GM12878 (cell line): ENCODE measurements around the gene KLLN. TPM values are rescaled to one million over a fixed set of nuclear protein-coding genes. Genes with fewer than 3 reads are reported as not detected.

ENCODE experiments used
- BCL11A ChIP-seq: IDR thresholded peaks from 2 replicates; pipeline ENCODE4 v1.6.1; 2011; ENCODE audit warnings: low read depth, low read length
- CBX3 ChIP-seq: fragments of 200-600 bp; sonication (generic); IDR thresholded peaks from 2 replicates; pipeline ENCODE4 v1.6.1; 2016; ENCODE audit warnings: low read depth, borderline replicate concordance
- CHD4 ChIP-seq: fragments of 200-600 bp; sonication (generic); IDR thresholded peaks from 2 replicates; pipeline ENCODE4 v1.6.1; 2016; ENCODE audit warnings: mild to moderate bottlenecking
- FOXM1 ChIP-seq: IDR thresholded peaks from 2 replicates; pipeline ENCODE4 v1.6.1; 2012; ENCODE audit warnings: low read depth, mild to moderate bottlenecking, inconsistent platforms, low read length, moderate library complexity
- HCFC1 ChIP-seq: fragments of 150-350 bp; IDR thresholded peaks from 2 replicates; pipeline ENCODE4 v1.6.1; 2014; ENCODE audit warnings: low read length
- HDGF ChIP-seq: fragments of 450-650 bp; IDR thresholded peaks from 2 replicates; pipeline ENCODE4 v1.6.1; 2016; ENCODE audit warnings: antibody characterized with exemption
- KDM1A ChIP-seq: fragments of 200-600 bp; sonication (generic); IDR thresholded peaks from 2 replicates; pipeline ENCODE4 v1.6.1; 2016; ENCODE audit warnings: borderline replicate concordance
- MEF2A ChIP-seq: IDR thresholded peaks from 2 replicates; pipeline ENCODE4 v1.6.1; 2011; ENCODE audit warnings: low read depth, mild to moderate bottlenecking, low read length, moderate library complexity; ENCODE audit not compliant: insufficient read depth
- NBN ChIP-seq: fragments of 450-650 bp; IDR thresholded peaks from 2 replicates; pipeline ENCODE4 v1.6.1; 2016
- NR2C1 ChIP-seq: fragments of 450-650 bp; IDR thresholded peaks from 2 replicates; pipeline ENCODE4 v1.6.1; 2017; ENCODE audit warnings: antibody characterized with exemption, mild to moderate bottlenecking, moderate library complexity
- NR2F1 ChIP-seq: fragments of 450-650 bp; conservative IDR thresholded peaks from 2 replicates; pipeline ENCODE4 v1.6.1; 2017; ENCODE audit warnings: mild to moderate bottlenecking
- NRF1 ChIP-seq: conservative IDR thresholded peaks from 2 replicates; pipeline ENCODE4 v1.6.1; 2011; ENCODE audit warnings: mild to moderate bottlenecking, low read depth, low read length, improper control_type of control experiment
- SIX5 ChIP-seq: IDR thresholded peaks from 2 replicates; pipeline ENCODE4 v1.6.1; 2011; ENCODE audit warnings: mild to moderate bottlenecking, low read depth, low read length, moderate library complexity; ENCODE audit not compliant: severe bottlenecking
- STAT1 ChIP-seq: fragments of 450-650 bp; conservative IDR thresholded peaks from 2 replicates; pipeline ENCODE4 v1.6.1; 2014; ENCODE audit warnings: antibody characterized with exemption, mild to moderate bottlenecking
- WRNIP1 ChIP-seq: IDR thresholded peaks from 2 replicates; pipeline ENCODE4 v1.6.1; 2011; ENCODE audit warnings: low read depth, low read length, improper control_type of control experiment, borderline replicate concordance
- ZBED1 ChIP-seq: IDR thresholded peaks from 2 replicates; pipeline ENCODE4 v1.6.1; 2016; ENCODE audit warnings: borderline replicate concordance
- ZSCAN29 ChIP-seq: fragments of 450-650 bp; IDR thresholded peaks from 2 replicates; pipeline ENCODE4 v1.6.1; 2017; ENCODE audit warnings: mild to moderate bottlenecking, moderate library complexity
- polyA plus RNA-seq, 11 experiments: library from polyadenylated mRNA; depleted of rRNA in 4 of 11; unstranded in 6 of 11; stranded (reverse) in 5 of 11; fragments of >200 nt; fragmentation: Nextera tagmentation in 4 of 11; fragmentation: Illumina TruSeq in 1 of 11; extraction: Ambion mirVana in 4 of 11; extraction: Trizol in 1 of 11; gene quantifications; 1 replicate in 1 of 11; 2 replicates in 10 of 11; pipeline versions ENCODE4 v1.2.1 to v1.2.3, GENCODE V29; 2011 to 2016; ENCODE audit warnings: inconsistent platforms in 2 of 11, missing spikeins in 2 of 11, low read depth in 1 of 11
- total RNA-seq, 4 experiments: library from RNA; depleted of rRNA in 3 of 4; stranded (reverse); fragments of >200 nt in 3 of 4; fragmentation: Illumina TruSeq in 1 of 4; extraction: Trizol in 1 of 4; gene quantifications; 2 replicates each; pipeline versions ENCODE4 v1.2.1 to v1.2.3, GENCODE V29; 2013 to 2021
- TF ChIP-seq, protein P1 (sequence below): IDR thresholded peaks from 2 replicates; pipeline ENCODE4 v1.6.1; 2012; ENCODE audit warnings: low read depth, low read length, improper control_type of control experiment
- TF ChIP-seq, protein P2 (sequence below): IDR thresholded peaks from 2 replicates; pipeline ENCODE4 v1.6.1; 2011; ENCODE audit warnings: borderline replicate concordance, low read depth, mild to moderate bottlenecking, moderate library complexity, mixed read lengths, low read length; ENCODE audit not compliant: insufficient read depth; ENCODE audit errors: extremely low read length
- TF ChIP-seq, protein P3 (sequence below): fragments of 450-650 bp; IDR thresholded peaks from 2 replicates; pipeline ENCODE4 v1.6.1; 2016; ENCODE audit warnings: mild to moderate bottlenecking
- TF ChIP-seq, protein P4 (sequence below): IDR thresholded peaks from 2 replicates; pipeline ENCODE4 v1.6.1; 2011; ENCODE audit warnings: low read depth, mild to moderate bottlenecking, low read length, moderate library complexity, borderline replicate concordance; ENCODE audit errors: extremely low read depth
- TF ChIP-seq, protein P5 (sequence below): fragments of 450-650 bp; formaldehyde crosslinking; IDR thresholded peaks from 2 replicates; pipeline ENCODE4 v1.4.0; 2022; ENCODE audit warnings: mild to moderate bottlenecking, moderate library complexity
- TF ChIP-seq, protein P6 (sequence below): fragments of 450-650 bp; IDR thresholded peaks from 2 replicates; pipeline ENCODE4 v1.6.1; 2016; ENCODE audit warnings: mild to moderate bottlenecking

KLLN gene
- total and polyA plus RNA-seq, 10 of the 15 experiments (the other 5 are each of a cell fraction or from before 2014, with no cell fraction given) = 0.87 to 2.2 (median 1.7) TPM

DNA sequence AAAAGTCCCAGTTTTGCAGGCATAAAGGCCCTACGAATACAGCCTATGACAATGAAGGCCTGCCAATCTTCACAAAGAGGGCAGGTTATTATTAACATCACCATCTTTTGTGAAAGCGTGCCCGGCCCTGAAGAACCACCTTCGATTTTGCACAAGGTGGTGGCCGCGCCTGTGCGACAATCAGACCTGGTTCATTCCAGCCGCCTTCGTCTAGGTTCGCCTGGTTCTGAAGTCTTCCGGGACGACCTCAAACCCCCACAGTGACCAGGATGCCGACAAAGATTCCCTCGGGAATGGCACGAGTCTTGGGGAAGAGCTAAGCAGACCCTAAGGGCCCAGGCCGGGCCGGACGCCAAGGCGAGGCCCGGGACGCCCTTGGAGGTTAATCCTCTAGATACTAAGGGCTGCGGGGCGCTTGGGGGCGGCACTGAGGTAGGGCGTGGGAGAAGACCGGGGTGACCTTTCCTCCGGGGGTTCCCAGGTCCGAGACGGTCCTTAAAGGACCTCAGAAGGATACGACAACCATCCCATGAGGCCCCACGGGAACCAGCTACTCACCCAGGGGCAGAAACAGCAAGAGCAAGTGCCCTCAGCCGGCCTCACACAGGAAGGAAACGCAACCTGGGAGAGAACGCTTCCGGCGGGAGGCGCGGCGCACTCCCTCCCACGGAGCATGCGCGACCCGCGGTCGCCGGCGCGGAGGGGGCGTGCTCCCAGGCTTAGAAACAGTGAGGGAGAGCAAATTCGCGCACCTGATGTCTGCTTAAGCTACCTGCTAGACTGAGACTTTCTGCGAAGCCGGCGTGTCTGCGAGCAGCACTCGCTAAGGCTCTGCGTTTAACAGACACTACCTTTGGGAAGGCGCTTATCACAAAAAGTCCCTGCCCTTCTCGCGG, 45.5 kb downstream of the KLLN start, which contains the start of gene ATAD1 (continued):
- TF ChIP-seq BCL11A (0 out of 2 replicates have a peak, but pooled peaks have one; percentile 1), CBX3 (no peak), FOXM1 (no peak; the same call in 1 of the 2 replicates), WRNIP1 (no peak), SIX5 (no peak), KDM1A (no peak), HDGF (peak; percentile 31; the same call in 1 of the 2 replicates), NBN (0 out of 2 replicates have a peak, but pooled peaks have one; percentile 44), NR2F1 (peak; percentile 93), ZBED1 (0 out of 2 replicates have a peak, but pooled peaks have one; percentile 58), MEF2A (0 out of 2 replicates have a peak, but pooled peaks have one; percentile 16), NRF1 (peak; percentile 87), HCFC1 (peak; percentile 45; the same call in 1 of the 2 replicates), NR2C1 (peak; percentile 95), STAT1 (no peak), ZSCAN29 (no peak), CHD4 (no peak)
- TF ChIP-seq, protein P1, sequence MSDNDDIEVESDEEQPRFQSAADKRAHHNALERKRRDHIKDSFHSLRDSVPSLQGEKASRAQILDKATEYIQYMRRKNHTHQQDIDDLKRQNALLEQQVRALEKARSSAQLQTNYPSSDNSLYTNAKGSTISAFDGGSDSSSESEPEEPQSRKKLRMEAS = peak; percentile 59
- TF ChIP-seq, protein P2, sequence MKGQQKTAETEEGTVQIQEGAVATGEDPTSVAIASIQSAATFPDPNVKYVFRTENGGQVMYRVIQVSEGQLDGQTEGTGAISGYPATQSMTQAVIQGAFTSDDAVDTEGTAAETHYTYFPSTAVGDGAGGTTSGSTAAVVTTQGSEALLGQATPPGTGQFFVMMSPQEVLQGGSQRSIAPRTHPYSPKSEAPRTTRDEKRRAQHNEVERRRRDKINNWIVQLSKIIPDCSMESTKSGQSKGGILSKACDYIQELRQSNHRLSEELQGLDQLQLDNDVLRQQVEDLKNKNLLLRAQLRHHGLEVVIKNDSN = no peak
- TF ChIP-seq, protein P3, sequence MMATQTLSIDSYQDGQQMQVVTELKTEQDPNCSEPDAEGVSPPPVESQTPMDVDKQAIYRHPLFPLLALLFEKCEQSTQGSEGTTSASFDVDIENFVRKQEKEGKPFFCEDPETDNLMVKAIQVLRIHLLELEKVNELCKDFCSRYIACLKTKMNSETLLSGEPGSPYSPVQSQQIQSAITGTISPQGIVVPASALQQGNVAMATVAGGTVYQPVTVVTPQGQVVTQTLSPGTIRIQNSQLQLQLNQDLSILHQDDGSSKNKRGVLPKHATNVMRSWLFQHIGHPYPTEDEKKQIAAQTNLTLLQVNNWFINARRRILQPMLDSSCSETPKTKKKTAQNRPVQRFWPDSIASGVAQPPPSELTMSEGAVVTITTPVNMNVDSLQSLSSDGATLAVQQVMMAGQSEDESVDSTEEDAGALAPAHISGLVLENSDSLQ = peak; percentile 72; the same call in 1 of the 2 replicates
- TF ChIP-seq, protein P4, sequence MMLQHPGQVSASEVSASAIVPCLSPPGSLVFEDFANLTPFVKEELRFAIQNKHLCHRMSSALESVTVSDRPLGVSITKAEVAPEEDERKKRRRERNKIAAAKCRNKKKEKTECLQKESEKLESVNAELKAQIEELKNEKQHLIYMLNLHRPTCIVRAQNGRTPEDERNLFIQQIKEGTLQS = no peak
- TF ChIP-seq, protein P5, sequence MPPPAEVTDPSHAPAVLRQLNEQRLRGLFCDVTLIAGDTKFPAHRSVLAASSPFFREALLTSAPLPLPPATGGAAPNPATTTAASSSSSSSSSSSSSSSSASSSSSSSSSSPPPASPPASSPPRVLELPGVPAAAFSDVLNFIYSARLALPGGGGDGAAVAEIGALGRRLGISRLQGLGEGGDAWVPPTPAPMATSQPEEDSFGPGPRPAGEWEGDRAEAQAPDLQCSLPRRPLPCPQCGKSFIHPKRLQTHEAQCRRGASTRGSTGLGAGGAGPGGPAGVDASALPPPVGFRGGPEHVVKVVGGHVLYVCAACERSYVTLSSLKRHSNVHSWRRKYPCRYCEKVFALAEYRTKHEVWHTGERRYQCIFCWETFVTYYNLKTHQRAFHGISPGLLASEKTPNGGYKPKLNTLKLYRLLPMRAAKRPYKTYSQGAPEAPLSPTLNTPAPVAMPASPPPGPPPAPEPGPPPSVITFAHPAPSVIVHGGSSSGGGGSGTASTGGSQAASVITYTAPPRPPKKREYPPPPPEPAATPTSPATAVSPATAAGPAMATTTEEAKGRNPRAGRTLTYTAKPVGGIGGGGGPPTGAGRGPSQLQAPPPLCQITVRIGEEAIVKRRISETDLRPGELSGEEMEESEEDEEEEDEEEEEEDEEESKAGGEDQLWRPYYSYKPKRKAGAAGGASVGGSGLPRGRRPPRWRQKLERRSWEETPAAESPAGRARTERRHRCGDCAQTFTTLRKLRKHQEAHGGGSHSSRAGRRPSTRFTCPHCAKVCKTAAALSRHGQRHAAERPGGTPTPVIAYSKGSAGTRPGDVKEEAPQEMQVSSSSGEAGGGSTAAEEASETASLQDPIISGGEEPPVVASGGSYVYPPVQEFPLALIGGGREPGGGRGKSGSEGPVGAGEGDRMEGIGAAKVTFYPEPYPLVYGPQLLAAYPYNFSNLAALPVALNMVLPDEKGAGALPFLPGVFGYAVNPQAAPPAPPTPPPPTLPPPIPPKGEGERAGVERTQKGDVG (CRISPR knock-in tag) = no peak
- TF ChIP-seq, protein P6, sequence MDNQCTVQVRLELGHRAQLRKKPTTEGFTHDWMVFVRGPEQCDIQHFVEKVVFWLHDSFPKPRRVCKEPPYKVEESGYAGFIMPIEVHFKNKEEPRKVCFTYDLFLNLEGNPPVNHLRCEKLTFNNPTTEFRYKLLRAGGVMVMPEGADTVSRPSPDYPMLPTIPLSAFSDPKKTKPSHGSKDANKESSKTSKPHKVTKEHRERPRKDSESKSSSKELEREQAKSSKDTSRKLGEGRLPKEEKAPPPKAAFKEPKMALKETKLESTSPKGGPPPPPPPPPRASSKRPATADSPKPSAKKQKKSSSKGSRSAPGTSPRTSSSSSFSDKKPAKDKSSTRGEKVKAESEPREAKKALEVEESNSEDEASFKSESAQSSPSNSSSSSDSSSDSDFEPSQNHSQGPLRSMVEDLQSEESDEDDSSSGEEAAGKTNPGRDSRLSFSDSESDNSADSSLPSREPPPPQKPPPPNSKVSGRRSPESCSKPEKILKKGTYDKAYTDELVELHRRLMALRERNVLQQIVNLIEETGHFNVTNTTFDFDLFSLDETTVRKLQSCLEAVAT = no peak
